Measurements from ENCODE around the gene ZFPM1. TPM values are rescaled to one million over a fixed set of nuclear protein-coding genes. Genes with fewer than 3 reads are reported as not detected.

ZFPM1 gene
- total RNA-seq, 6 experiments from 2014 or later = 4.5 to 6.4 (median 5.1) TPM

GRCh38 chr16:88423448-88423850, 29.6 kb upstream of the ZFPM1 start:
- Mint-ChIP-seq H3K27ac (no peak overlapping the region), H3K4me1 (ENCODE audit: low read depth) (peaks cover 5% of the 10 kb centered on the region; the same call in 1 of the 2 replicates), H3K4me3 (no peak overlapping the region), H3K36me3 (ENCODE audit: low read depth) (no peaks in the 10 kb centered on the region), H3K27me3 (ENCODE audit: insufficient read depth) (no peaks in the 10 kb centered on the region; the same call in 1 of the 2 replicates), H3K9me3 (no peaks in the 10 kb centered on the region)
- DNase-seq = no peak
- no peak for TF ChIP-seq CTCF (IDR thresholded peaks at IDR 0.05)

- Mint-ChIP-seq H3K4me3 (no peak overlapping the region), H3K36me3 (ENCODE audit: low read depth) (no peaks in the 10 kb centered on the region), H3K27ac (no peak overlapping the region), H3K4me1 (ENCODE audit: low read depth) (peaks cover 5% of the 10 kb centered on the region; the same call in 1 of the 2 replicates), H3K9me3 (no peaks in the 10 kb centered on the region), H3K27me3 (ENCODE audit: insufficient read depth) (no peaks in the 10 kb centered on the region; the same call in 1 of the 2 replicates)
- TF ChIP-seq CTCF (IDR thresholded peaks at IDR 0.05) = no peak
- no peak for DNase-seq
These were observed 28.4 kb upstream of the ZFPM1 start for GRCh38 chr16:88424587-88425235.

GRCh38 chr16:88426018-88426417, 27.1 kb upstream of the ZFPM1 start:
- Mint-ChIP-seq H3K36me3 (ENCODE audit: low read depth) (no peaks in the 10 kb centered on the region), H3K27ac (no peak overlapping the region), H3K4me3 (no peak overlapping the region), H3K9me3 (no peaks in the 10 kb centered on the region), H3K27me3 (ENCODE audit: insufficient read depth) (no peaks in the 10 kb centered on the region; the same call in 1 of the 2 replicates), H3K4me1 (ENCODE audit: low read depth) (peaks cover 5% of the 10 kb centered on the region; the same call in 1 of the 2 replicates)
- DNase-seq = no peak
- no peak for TF ChIP-seq CTCF (IDR thresholded peaks at IDR 0.05)

- no peak overlapping the region for H3K4me3 Mint-ChIP-seq
- H3K27ac Mint-ChIP-seq = no peak overlapping the region
- H3K4me1 Mint-ChIP-seq (ENCODE audit: low read depth) = peaks cover 5% of the 10 kb centered on the region; the same call in 1 of the 2 replicates
- TF ChIP-seq CTCF (IDR thresholded peaks at IDR 0.05) = no peak
- H3K36me3 Mint-ChIP-seq (ENCODE audit: low read depth) = no peaks in the 10 kb centered on the region
- H3K27me3 Mint-ChIP-seq (ENCODE audit: insufficient read depth) = no peaks in the 10 kb centered on the region; the same call in 1 of the 2 replicates
- DNase-seq = no peak
- H3K9me3 Mint-ChIP-seq = no peaks in the 10 kb centered on the region
These were observed 25.7 kb upstream of the ZFPM1 start for GRCh38 chr16:88427376-88427775.

- no peak for DNase-seq
- no peaks in the 10 kb centered on the region for H3K9me3 Mint-ChIP-seq
- H3K27ac Mint-ChIP-seq = no peak overlapping the region
- no peaks in the 10 kb centered on the region for H3K27me3 Mint-ChIP-seq (ENCODE audit: insufficient read depth)
- no peaks in the 10 kb centered on the region for H3K36me3 Mint-ChIP-seq (ENCODE audit: low read depth)
- peaks cover 5% of the 10 kb centered on the region; the same call in 1 of the 2 replicates for H3K4me1 Mint-ChIP-seq (ENCODE audit: low read depth)
- no peak for TF ChIP-seq CTCF (IDR thresholded peaks at IDR 0.05)
- H3K4me3 Mint-ChIP-seq = no peak overlapping the region
These were observed 24.9 kb upstream of the ZFPM1 start for GRCh38 chr16:88428156-88428555.
